Measurements from ENCODE around the gene ZNF668. TPM values are rescaled to one million over a fixed set of nuclear protein-coding genes. Genes with fewer than 3 reads are reported as not detected.

ZNF668 gene
- total RNA-seq, 1 experiment from 2014 or later, result 21.5 TPM

DNA sequence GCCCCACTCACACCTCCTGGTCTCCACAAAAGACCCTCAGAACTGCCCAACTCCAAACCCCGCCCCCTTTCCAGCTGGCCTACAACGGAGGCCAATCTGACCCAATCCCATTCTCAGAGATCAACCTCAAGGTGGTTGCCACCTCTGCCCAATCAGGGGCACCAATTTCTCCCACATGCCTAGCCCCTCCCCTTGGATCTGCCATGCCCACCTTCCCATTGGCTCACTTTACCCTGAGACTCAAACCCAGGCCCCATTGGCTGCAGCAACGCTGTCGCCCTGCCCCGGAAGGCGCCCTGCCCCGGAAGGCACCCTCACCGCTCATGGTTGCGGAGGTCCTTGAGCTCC, 10.6 kb downstream of the ZNF668 start:
- H3K36me3 ChIP-seq (ENCODE audit: control insufficient read depth, insufficient read depth, low read length), result no peaks in the 10 kb centered on the region
- ATAC-seq, result no peak

DNA sequence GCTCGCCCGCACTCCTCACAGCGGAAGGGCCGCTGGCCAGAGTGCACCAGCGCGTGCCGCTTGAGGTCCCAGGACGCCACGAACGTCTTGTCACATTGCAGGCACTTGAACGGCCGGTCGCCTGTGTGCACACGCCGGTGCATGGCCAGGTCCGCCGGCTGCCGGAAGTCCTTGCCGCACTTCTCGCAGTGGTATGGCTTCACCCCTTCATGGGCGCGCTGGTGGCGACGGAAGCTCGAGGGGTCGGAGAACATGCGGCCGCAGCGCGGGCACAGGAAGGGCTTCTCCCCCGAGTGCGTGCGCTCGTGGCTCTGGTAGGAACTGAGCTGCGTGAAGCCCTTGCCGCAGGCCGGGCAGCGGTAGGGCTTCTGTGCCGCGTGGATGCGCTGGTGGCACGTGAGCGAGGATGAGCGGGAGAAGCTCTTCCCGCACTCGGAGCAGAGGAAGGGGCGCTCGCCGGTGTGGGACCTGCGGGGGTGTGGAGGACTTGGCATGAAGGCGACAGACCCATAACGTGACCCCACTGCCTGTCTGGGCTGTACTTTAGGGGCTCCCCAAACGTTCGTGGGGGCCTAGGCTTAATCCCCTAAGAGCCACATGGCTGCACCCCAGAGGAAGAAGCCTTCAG, 12.1 kb downstream of the ZNF668 start:
- ChIA-PET POLR2A (no interaction called here), CTCF (no interaction called here)
- intact Hi-C loops (cut with micrococcal nuclease; ENCODE audit: unreplicated experiment), result no loop called here
- TF ChIP-seq, protein P1, sequence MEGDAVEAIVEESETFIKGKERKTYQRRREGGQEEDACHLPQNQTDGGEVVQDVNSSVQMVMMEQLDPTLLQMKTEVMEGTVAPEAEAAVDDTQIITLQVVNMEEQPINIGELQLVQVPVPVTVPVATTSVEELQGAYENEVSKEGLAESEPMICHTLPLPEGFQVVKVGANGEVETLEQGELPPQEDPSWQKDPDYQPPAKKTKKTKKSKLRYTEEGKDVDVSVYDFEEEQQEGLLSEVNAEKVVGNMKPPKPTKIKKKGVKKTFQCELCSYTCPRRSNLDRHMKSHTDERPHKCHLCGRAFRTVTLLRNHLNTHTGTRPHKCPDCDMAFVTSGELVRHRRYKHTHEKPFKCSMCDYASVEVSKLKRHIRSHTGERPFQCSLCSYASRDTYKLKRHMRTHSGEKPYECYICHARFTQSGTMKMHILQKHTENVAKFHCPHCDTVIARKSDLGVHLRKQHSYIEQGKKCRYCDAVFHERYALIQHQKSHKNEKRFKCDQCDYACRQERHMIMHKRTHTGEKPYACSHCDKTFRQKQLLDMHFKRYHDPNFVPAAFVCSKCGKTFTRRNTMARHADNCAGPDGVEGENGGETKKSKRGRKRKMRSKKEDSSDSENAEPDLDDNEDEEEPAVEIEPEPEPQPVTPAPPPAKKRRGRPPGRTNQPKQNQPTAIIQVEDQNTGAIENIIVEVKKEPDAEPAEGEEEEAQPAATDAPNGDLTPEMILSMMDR (IDR thresholded peaks at IDR 0.05), result no peak
- TF ChIP-seq SIN3A (IDR thresholded peaks at IDR 0.05; ENCODE audit: borderline replicate concordance, insufficient read depth, low read depth, low read length), result no peak
- in situ Hi-C loops (cut with HindIII; ENCODE audit: low pct_unique_long_range_greater_than_20kb, low sequenced_read_pairs), result no loop called here
- Histone ChIP-seq H3K4me1 (ENCODE audit: control insufficient read depth, insufficient read depth, low read length) (no peaks in the 10 kb centered on the region), H3K9me3 (ENCODE audit: control insufficient read depth, insufficient read depth, low read depth, low read length) (no peaks in the 10 kb centered on the region), H3K27me3 (ENCODE audit: control insufficient read depth, insufficient read depth, low read length) (no peaks in the 10 kb centered on the region), H3K36me3 (ENCODE audit: control insufficient read depth, insufficient read depth, low read length) (no peaks in the 10 kb centered on the region), H3K4me3 (ENCODE audit: low read depth in 2 of 2, low read length in 2 of 2) (no peak overlapping the region), H3K27ac (ENCODE audit: low read length) (no peak overlapping the region)
- no TSS peak for BruUV-seq (replicated peaks)
- ATAC-seq (no peak), DNase-seq (ENCODE audit: low read depth, low spot score) (no peak)

More for the DNA sequence above, 10.6 kb downstream of the ZNF668 start:
- BruUV-seq (replicated peaks), result no TSS peak
- no peaks in the 10 kb centered on the region for H3K4me1 ChIP-seq (ENCODE audit: control insufficient read depth, insufficient read depth, low read length)
- intact Hi-C loops (cut with micrococcal nuclease; ENCODE audit: unreplicated experiment) (no loop called here), in situ Hi-C loops (cut with HindIII; ENCODE audit: low pct_unique_long_range_greater_than_20kb, low sequenced_read_pairs) (no loop called here)
- ChIA-PET CTCF (no interaction called here), POLR2A (no interaction called here)
- no peak overlapping the region for H3K4me3 ChIP-seq (ENCODE audit: low read depth in 2 of 2, low read length in 2 of 2)
- no peaks in the 10 kb centered on the region for H3K9me3 ChIP-seq (ENCODE audit: control insufficient read depth, insufficient read depth, low read depth, low read length)
- H3K27ac ChIP-seq (ENCODE audit: low read length), result no peak overlapping the region
- H3K27me3 ChIP-seq (ENCODE audit: control insufficient read depth, insufficient read depth, low read length), result no peaks in the 10 kb centered on the region
- DNase-seq (ENCODE audit: low read depth, low spot score), result no peak
- TF ChIP-seq TCF7L2 (IDR thresholded peaks at IDR 0.05; ENCODE audit: low read depth, low read length) (no peak), POLR2AphosphoS5 (IDR thresholded peaks at IDR 0.05; ENCODE audit: low read depth, low read length) (no peak), SIN3A (IDR thresholded peaks at IDR 0.05; ENCODE audit: borderline replicate concordance, insufficient read depth, low read depth, low read length) (no peak)
- TF ChIP-seq, protein P2, sequence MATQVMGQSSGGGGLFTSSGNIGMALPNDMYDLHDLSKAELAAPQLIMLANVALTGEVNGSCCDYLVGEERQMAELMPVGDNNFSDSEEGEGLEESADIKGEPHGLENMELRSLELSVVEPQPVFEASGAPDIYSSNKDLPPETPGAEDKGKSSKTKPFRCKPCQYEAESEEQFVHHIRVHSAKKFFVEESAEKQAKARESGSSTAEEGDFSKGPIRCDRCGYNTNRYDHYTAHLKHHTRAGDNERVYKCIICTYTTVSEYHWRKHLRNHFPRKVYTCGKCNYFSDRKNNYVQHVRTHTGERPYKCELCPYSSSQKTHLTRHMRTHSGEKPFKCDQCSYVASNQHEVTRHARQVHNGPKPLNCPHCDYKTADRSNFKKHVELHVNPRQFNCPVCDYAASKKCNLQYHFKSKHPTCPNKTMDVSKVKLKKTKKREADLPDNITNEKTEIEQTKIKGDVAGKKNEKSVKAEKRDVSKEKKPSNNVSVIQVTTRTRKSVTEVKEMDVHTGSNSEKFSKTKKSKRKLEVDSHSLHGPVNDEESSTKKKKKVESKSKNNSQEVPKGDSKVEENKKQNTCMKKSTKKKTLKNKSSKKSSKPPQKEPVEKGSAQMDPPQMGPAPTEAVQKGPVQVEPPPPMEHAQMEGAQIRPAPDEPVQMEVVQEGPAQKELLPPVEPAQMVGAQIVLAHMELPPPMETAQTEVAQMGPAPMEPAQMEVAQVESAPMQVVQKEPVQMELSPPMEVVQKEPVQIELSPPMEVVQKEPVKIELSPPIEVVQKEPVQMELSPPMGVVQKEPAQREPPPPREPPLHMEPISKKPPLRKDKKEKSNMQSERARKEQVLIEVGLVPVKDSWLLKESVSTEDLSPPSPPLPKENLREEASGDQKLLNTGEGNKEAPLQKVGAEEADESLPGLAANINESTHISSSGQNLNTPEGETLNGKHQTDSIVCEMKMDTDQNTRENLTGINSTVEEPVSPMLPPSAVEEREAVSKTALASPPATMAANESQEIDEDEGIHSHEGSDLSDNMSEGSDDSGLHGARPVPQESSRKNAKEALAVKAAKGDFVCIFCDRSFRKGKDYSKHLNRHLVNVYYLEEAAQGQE (IDR thresholded peaks at IDR 0.05; ENCODE audit: insufficient read depth in 1 of 2, low read depth in 2 of 2, low read length in 1 of 2), result no peak
- TF ChIP-seq, protein P1 (IDR thresholded peaks at IDR 0.05), result no peak

All from Panc1 (cell line).